ENCODE results near the gene NUP58.

The NUP58 gene

DNA sequence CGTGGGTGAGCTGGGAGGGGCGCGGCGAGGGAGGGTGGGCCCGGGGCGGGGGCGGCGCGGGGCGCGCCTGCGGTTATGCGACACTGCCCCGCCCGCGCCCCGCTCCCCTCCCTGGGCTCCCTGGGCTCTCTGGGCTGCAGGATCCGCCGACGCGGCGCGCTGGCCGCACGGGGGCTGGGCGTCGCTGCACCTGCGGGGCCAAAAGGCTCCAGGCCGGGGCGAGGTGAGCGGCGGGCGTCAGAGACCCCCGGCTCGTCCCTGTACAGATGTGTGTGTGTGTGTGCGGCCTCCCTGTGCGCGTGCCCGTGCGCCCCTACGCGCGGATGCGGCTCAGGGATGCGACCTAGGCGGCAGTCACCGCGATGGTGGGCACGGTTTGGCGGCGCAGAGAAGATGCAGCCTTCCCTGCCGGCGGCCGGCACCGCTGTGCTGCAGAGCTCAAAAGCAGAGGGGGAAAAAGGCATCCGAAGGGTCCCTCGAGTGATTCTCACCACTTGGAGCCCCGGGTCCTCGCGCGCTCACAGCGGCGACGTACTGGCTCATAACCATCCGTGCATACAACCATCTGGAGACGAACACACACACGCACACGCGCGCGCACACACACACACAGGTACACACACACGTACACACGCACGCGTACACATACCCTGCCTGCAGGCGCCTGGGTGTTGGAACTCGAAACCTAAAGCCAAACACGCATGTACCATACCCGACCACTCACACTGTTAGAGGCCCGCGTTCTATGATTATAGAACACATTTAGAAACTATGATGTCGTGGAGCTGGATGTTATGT lies 71.1 kb downstream of the NUP58 start:
- no peak overlapping the region for H3K4me3 ChIP-seq (replicated peaks; ENCODE audit: low read depth, low read length)
- TF ChIP-seq, protein P1, sequence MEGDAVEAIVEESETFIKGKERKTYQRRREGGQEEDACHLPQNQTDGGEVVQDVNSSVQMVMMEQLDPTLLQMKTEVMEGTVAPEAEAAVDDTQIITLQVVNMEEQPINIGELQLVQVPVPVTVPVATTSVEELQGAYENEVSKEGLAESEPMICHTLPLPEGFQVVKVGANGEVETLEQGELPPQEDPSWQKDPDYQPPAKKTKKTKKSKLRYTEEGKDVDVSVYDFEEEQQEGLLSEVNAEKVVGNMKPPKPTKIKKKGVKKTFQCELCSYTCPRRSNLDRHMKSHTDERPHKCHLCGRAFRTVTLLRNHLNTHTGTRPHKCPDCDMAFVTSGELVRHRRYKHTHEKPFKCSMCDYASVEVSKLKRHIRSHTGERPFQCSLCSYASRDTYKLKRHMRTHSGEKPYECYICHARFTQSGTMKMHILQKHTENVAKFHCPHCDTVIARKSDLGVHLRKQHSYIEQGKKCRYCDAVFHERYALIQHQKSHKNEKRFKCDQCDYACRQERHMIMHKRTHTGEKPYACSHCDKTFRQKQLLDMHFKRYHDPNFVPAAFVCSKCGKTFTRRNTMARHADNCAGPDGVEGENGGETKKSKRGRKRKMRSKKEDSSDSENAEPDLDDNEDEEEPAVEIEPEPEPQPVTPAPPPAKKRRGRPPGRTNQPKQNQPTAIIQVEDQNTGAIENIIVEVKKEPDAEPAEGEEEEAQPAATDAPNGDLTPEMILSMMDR (IDR thresholded peaks at IDR 0.05; ENCODE audit: low read length, missing control alignments): no peak

DNA sequence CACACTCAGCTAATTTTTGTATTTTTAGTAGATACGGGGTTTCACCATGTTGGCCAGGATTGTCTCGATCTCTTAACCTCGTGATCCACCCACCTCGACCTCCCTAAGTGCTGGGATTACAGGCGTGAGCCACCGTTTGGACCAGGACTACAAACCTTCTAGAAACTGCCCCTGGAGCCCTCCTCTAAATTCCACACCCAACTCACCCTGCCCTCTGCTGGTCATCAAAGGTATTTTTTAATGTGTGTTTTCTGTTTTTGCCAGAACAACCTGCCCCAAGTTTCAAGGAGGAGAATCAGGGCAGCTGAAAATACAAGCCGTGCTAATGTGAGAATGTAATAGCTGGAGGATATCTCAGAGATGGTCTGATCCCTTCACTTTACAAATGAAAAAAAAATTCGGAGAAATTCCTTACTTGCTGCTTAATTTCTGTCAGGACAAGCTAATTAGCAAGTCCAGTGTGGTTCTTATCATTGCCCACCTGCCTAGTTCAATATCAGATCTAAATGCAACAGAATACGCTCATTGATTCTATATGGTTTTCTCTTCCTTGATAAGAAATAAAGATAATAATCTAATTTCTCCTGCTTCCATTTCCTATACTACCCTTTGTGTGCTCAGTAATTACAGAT lies 74.4 kb downstream of the NUP58 start:
- peak; percentile 63 for DNase-seq (ENCODE audit: low read depth)
- TF ChIP-seq, protein P1 (IDR thresholded peaks at IDR 0.05; ENCODE audit: low read length, missing control alignments): peak; percentile 68
- H3K4me3 ChIP-seq (replicated peaks; ENCODE audit: low read depth, low read length): no peak overlapping the region

More for the DNA sequence above, 71.1 kb downstream of the NUP58 start:
- DNase-seq (ENCODE audit: low read depth): no peak

DNA sequence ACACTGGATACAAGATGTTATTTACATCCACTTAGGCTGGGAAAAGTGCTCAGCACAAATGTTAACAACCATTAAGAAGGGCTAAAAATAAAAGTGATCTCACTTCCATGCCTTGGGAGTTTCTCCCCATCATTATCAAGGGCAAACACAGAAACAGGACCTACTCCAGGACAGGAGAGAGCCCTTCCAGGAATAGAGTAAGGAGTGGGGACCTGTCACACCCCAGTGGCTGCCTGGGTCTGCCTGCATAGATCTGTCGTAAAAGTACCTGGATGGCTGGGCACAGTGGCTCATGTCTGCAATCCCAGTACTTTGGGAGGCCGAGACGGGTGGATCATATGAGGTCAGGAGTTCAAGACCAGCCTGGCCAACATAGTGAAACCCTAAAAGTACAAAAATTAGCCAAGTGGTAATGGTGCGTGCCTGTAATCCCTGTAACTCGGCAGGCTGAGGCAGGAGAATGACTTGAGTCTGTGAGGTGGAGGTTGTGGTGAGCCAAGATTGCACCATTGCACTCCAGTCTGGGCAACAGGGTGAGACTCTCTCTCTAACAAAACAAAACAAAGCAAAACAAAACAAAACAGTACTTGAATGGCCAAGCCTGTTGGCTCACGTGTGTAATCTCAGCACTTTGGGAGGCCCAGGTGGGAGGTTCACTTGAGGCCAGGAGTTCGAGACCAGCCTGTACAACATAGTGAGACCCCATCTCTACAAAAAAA lies 76.0 kb downstream of the NUP58 start:
- TF ChIP-seq, protein P1 (IDR thresholded peaks at IDR 0.05; ENCODE audit: low read length, missing control alignments): no peak
- H3K4me3 ChIP-seq (replicated peaks; ENCODE audit: low read depth, low read length): no peak overlapping the region
- no peak for DNase-seq (ENCODE audit: low read depth)

DNA sequence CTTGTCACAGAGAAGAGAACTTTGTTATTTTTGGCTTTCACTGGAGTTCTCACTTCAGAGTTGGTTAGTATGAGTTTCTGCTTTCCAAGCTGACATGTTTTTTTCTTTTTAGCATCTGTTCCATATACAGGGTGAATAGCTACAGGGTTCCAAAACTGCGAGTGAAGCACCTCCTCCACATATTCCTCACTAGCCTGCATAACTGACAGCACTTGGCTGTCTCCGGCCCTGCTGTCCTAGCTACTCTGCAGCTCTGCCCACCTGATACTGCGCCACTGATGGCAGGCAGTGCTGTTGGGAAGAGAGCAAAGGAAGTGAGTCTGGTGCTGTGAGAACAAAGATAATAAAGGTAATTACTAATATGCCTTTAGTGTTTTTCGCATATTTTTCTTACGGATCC lies 77.1 kb downstream of the NUP58 start:
- TF ChIP-seq, protein P1 (IDR thresholded peaks at IDR 0.05; ENCODE audit: low read length, missing control alignments): no peak
- no peak for DNase-seq (ENCODE audit: low read depth)
- H3K4me3 ChIP-seq (replicated peaks; ENCODE audit: low read depth, low read length): no peak overlapping the region

DNA sequence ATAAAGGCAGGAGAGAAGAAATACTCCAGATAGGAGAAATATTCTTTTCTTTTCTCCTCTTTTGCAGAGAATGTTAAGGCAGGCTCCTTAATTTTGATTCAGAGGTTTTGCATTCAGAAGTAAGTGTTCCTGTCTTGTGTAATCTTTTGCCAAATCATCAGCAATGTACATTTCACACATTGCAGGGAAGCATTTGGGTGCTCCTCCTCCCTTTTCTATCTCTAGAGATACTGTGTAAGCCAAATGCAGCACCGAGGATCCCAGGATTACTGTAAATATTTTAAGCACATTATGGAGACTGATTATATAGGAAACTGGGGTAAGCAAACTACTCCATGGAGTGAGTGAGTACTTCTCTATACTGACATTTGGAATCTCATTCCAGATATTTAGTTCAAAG lies 77.6 kb downstream of the NUP58 start:
- H3K4me3 ChIP-seq (replicated peaks; ENCODE audit: low read depth, low read length): no peak overlapping the region
- TF ChIP-seq, protein P1 (IDR thresholded peaks at IDR 0.05; ENCODE audit: low read length, missing control alignments): no peak
- DNase-seq (ENCODE audit: low read depth): no peak

DNA sequence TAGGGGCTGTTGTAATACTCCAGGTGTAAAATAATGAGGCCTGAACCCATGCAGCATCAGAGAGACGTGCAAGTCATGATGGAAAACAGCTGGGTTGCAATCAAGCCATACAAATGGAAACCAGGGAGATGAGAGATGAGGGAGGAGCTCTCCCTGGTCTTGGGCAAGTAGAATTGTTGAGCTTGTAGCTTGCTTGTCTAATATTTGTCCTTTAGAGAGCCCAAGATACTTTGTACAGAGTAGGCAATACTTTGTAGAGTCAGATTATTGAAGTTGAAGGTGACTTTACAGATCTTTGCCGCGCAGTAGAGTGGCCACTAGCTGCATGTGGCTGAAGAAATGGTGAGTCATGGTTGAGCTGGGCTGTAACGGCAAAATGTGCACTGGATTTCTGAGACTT lies 78.7 kb downstream of the NUP58 start:
- TF ChIP-seq, protein P1 (IDR thresholded peaks at IDR 0.05; ENCODE audit: low read length, missing control alignments): no peak
- no peak for DNase-seq (ENCODE audit: low read depth)
- no peak overlapping the region for H3K4me3 ChIP-seq (replicated peaks; ENCODE audit: low read depth, low read length)

Data from fibroblast of pulmonary artery (primary cell).